Measurements from ENCODE around the gene SCRN1.

Gene SCRN1

GRCh38 chr7:29989257-29989995 lies at the start of gene SCRN1:
Gene SCRN1 (minus strand): TSS chr7:29989801. CDS start chr7:29969067, 20,734 bp downstream.
- peak; percentile 86 for DNase-seq (ENCODE audit: low spot score)

- DNase-seq (ENCODE audit: low spot score), result no peak
Measured at GRCh38 chr7:30038196-30038980, 48.8 kb upstream of the SCRN1 start.

- DNase-seq (ENCODE audit: low spot score), result no peak
Measured at GRCh38 chr7:30036220-30036619, 46.6 kb upstream of the SCRN1 start.

- DNase-seq (ENCODE audit: low spot score), result no peak
Measured at GRCh38 chr7:30034501-30034900, 44.9 kb upstream of the SCRN1 start.

GRCh38 chr7:30032310-30033125 lies 42.9 kb upstream of the SCRN1 start:
- no peak for DNase-seq (ENCODE audit: low spot score)

- DNase-seq (ENCODE audit: low spot score), result no peak
Measured at GRCh38 chr7:30029696-30030095, 40.1 kb upstream of the SCRN1 start.

GRCh38 chr7:30028749-30029635 lies 39.4 kb upstream of the SCRN1 start:
- DNase-seq (ENCODE audit: low spot score), result no peak

GRCh38 chr7:30028216-30028748 lies 38.7 kb upstream of the SCRN1 start, which contains the start of gene PLEKHA8:
Gene PLEKHA8 (plus strand): TSS chr7:30028412. CDS start chr7:30028763, 351 bp downstream.
- DNase-seq (ENCODE audit: low spot score), result peak; percentile 93

GRCh38 chr7:30027740-30028215 lies 38.2 kb upstream of the SCRN1 start:
- no peak for DNase-seq (ENCODE audit: low spot score)

- no peak for DNase-seq (ENCODE audit: low spot score)
Measured at GRCh38 chr7:30027065-30027456, 37.5 kb upstream of the SCRN1 start.

- DNase-seq (ENCODE audit: low spot score), result peak; percentile 96
Measured at GRCh38 chr7:30026229-30027064, 36.8 kb upstream of the SCRN1 start, which contains the start of gene FKBP14. Gene FKBP14 (minus strand): TSS chr7:30026702. CDS start chr7:30026508, 194 bp downstream.

- DNase-seq (ENCODE audit: low spot score), result no peak
Measured at GRCh38 chr7:30023524-30023923, 33.9 kb upstream of the SCRN1 start.

GRCh38 chr7:30022991-30023390 lies 33.4 kb upstream of the SCRN1 start:
- no peak for DNase-seq (ENCODE audit: low spot score)

- no peak for DNase-seq (ENCODE audit: low spot score)
Measured at GRCh38 chr7:30020535-30020934, 30.9 kb upstream of the SCRN1 start.

GRCh38 chr7:30019960-30020359 lies 30.4 kb upstream of the SCRN1 start:
- DNase-seq (ENCODE audit: low spot score), result no peak

GRCh38 chr7:30019387-30019786 lies 29.8 kb upstream of the SCRN1 start:
- no peak for DNase-seq (ENCODE audit: low spot score)

GRCh38 chr7:30018451-30018850 lies 28.9 kb upstream of the SCRN1 start:
- no peak for DNase-seq (ENCODE audit: low spot score)

- DNase-seq (ENCODE audit: low spot score), result no peak
Measured at GRCh38 chr7:30012757-30013156, 23.2 kb upstream of the SCRN1 start.

- no peak for DNase-seq (ENCODE audit: low spot score)
Measured at GRCh38 chr7:30010021-30010420, 20.4 kb upstream of the SCRN1 start.

GRCh38 chr7:30005464-30005863 lies 15.9 kb upstream of the SCRN1 start:
- no peak for DNase-seq (ENCODE audit: low spot score)
